H1 (cell line): ENCODE results near the gene NFIA. TPM values are rescaled to one million over a fixed set of nuclear protein-coding genes. Genes with fewer than 3 reads are reported as not detected.

Source experiments
- CTCF ChIA-PET: fragments of 300-600 bp; sonication (Branson Sonifier 250); formaldehyde crosslinking; loops from one replicate; lab custom pipeline; 2021; ENCODE audit not compliant: partially characterized antibody; lab: Charles Lee
- POLR2A ChIA-PET: fragments of 300-600 bp; sonication (Branson Sonifier 250); formaldehyde crosslinking; loops from one replicate; lab custom pipeline; 2021; ENCODE audit warnings: inconsistent platforms; ENCODE audit not compliant: partially characterized antibody; lab: Charles Lee
- DNase-seq, 2 experiments: peaks; one replicate each; pipeline versions ENCODE4 v3.0.0 to v3.0.0-alpha.2; 2010 to 2022; ENCODE audit warnings: low spot score in 2 of 2, low read depth in 1 of 2, mixed read lengths in 1 of 2
- FAIRE-seq: peaks from 2 replicates; lab custom pipeline; 2011; peaks lifted over from hg19 to GRCh38; lab: Jason Lieb, UNC
- H2AFZ ChIP-seq: 2 replicates; pipeline ENCODE4 v1.8.1; 2012; ENCODE audit warnings: low read length, inconsistent platforms
- H2AK5ac ChIP-seq: 2 replicates; pipeline ENCODE4 v1.6.1; 2013; ENCODE audit warnings: low read depth, low read length
- H2BK120ac ChIP-seq: replicated peaks from 2 replicates; pipeline ENCODE3; 2013; ENCODE audit warnings: low read depth, low read length, inconsistent platforms
- H2BK12ac ChIP-seq: 2 replicates; pipeline ENCODE4 v1.6.1; 2013; ENCODE audit warnings: low read depth, low read length
- H2BK15ac ChIP-seq: 2 replicates; pipeline ENCODE4 v1.6.1; 2013; ENCODE audit warnings: low read length
- H2BK20ac ChIP-seq: 2 replicates; pipeline ENCODE4 v1.6.1; 2013; ENCODE audit warnings: low read length
- H2BK5ac ChIP-seq: 2 replicates; pipeline ENCODE4 v1.6.1; 2013; ENCODE audit warnings: low read depth, low read length
- H3K14ac ChIP-seq: 2 replicates; pipeline ENCODE4 v1.6.1; 2013; ENCODE audit warnings: inconsistent platforms; ENCODE audit not compliant: insufficient read length
- H3K18ac ChIP-seq: 2 replicates; pipeline ENCODE4 v1.6.1; 2013; ENCODE audit warnings: low read length; ENCODE audit errors: extremely low read depth
- H3K23ac ChIP-seq: 2 replicates; pipeline ENCODE4 v1.6.1; 2013; ENCODE audit warnings: inconsistent platforms; ENCODE audit not compliant: insufficient read length
- H3K23me2 ChIP-seq: 2 replicates; pipeline ENCODE4 v1.6.1; 2013; ENCODE audit warnings: low read depth, low read length
- H3K27ac ChIP-seq: 2 replicates; pipeline ENCODE4 v1.6.1; 2011; ENCODE audit warnings: low read depth, low read length, inconsistent platforms
- H3K27me3 ChIP-seq, 4 experiments: replicated peaks in 1 of 4; 1 replicate in 1 of 4; 2 replicates in 3 of 4; pipeline versions ENCODE4 v1.6.1 to v1.8.1; 2011 to 2013; ENCODE audit warnings: low read length in 3 of 4, mild to moderate bottlenecking in 3 of 4, inconsistent platforms in 2 of 4, mixed read lengths in 2 of 4, moderate library complexity in 1 of 4; ENCODE audit not compliant: control insufficient read depth in 3 of 4, insufficient read depth in 3 of 4; ENCODE audit errors: extremely low read depth in 1 of 4
- H3K36me3 ChIP-seq, 4 experiments: 2 replicates each; pipeline versions ENCODE4 v1.6.1 to v1.8.1; 2011 to 2013; ENCODE audit warnings: mild to moderate bottlenecking in 4 of 4, low read length in 3 of 4, moderate library complexity in 2 of 4, control low read depth in 1 of 4, inconsistent platforms in 1 of 4; ENCODE audit not compliant: insufficient read depth in 4 of 4, control insufficient read depth in 2 of 4
- H3K4ac ChIP-seq: replicated peaks from 2 replicates; pipeline ENCODE3; 2013; ENCODE audit warnings: low read length, low read depth, mixed read lengths, inconsistent platforms; ENCODE audit not compliant: insufficient read length
- H3K4me1 ChIP-seq, 4 experiments: replicated peaks in 1 of 4; 1 replicate in 1 of 4; 2 replicates in 3 of 4; pipeline versions ENCODE4 v1.6.1 to v1.8.1; 2011 to 2013; ENCODE audit warnings: low read length in 3 of 4, inconsistent platforms in 2 of 4, mixed read lengths in 1 of 4; ENCODE audit not compliant: insufficient read depth in 4 of 4, control insufficient read depth in 3 of 4
- H3K4me2 ChIP-seq, 2 experiments: 2 replicates each; pipeline versions ENCODE4 v1.6.1 to v1.8.1; 2011 to 2013; ENCODE audit warnings: low read depth in 2 of 2, low read length in 2 of 2, control low read depth in 1 of 2, inconsistent platforms in 1 of 2, mild to moderate bottlenecking in 1 of 2; ENCODE audit not compliant: insufficient read depth in 1 of 2
- H3K4me3 ChIP-seq, 4 experiments: fragments of 200-600, 300-600 bp in 1 of 4; sonication (generic), shearing (Covaris generic), sonication (Bioruptor Twin) in 1 of 4; 2 replicates each; pipeline versions ENCODE4 v1.5.1 to v1.8.1; 2011 to 2016; ENCODE audit warnings: low read length in 4 of 4, low read depth in 3 of 4, control low read depth in 2 of 4, inconsistent platforms in 2 of 4, mild to moderate bottlenecking in 2 of 4, mixed read lengths in 1 of 4, moderate library complexity in 1 of 4; ENCODE audit not compliant: insufficient read depth in 2 of 4; ENCODE audit errors: extremely low read depth in 1 of 4
- H3K56ac ChIP-seq: replicated peaks from 2 replicates; pipeline ENCODE3; 2013; ENCODE audit warnings: low read depth, mild to moderate bottlenecking, mixed read lengths, low read length, inconsistent platforms; ENCODE audit not compliant: insufficient read length
- H3K79me1 ChIP-seq: 2 replicates; pipeline ENCODE4 v1.6.1; 2013; ENCODE audit warnings: low read depth, low read length, control low read depth
- H3K79me2 ChIP-seq, 2 experiments: 2 replicates each; pipeline versions ENCODE4 v1.6.1 to v1.8.1; 2012 to 2013; ENCODE audit warnings: low read length in 2 of 2, mild to moderate bottlenecking in 2 of 2, inconsistent platforms in 1 of 2; ENCODE audit not compliant: insufficient read depth in 2 of 2, control insufficient read depth in 1 of 2
- H3K9ac ChIP-seq, 4 experiments: replicated peaks in 1 of 4; 1 replicate in 1 of 4; 2 replicates in 3 of 4; pipeline versions ENCODE4 v1.6.1 to v1.8.1; 2011 to 2013; ENCODE audit warnings: low read depth in 3 of 4, low read length in 3 of 4, control low read depth in 2 of 4, mild to moderate bottlenecking in 2 of 4, moderate library complexity in 2 of 4, inconsistent platforms in 1 of 4; ENCODE audit errors: extremely low read depth in 1 of 4
- H3K9me3 ChIP-seq, 2 experiments: 2 replicates each; pipeline versions ENCODE4 v1.6.1 to v1.8.1; 2012 to 2013; ENCODE audit warnings: mild to moderate bottlenecking in 2 of 2, moderate library complexity in 2 of 2, control low read depth in 1 of 2, inconsistent platforms in 1 of 2, low read depth in 1 of 2, low read length in 1 of 2, mixed read lengths in 1 of 2; ENCODE audit not compliant: insufficient read depth in 2 of 2
- H4K20me1 ChIP-seq, 2 experiments: replicated peaks in 1 of 2; 2 replicates each; pipeline versions ENCODE3 to v1.8.1; 2011 to 2013; ENCODE audit warnings: inconsistent platforms in 2 of 2, low read length in 2 of 2, mild to moderate bottlenecking in 1 of 2; ENCODE audit not compliant: insufficient read depth in 2 of 2, control insufficient read depth in 1 of 2
- H4K5ac ChIP-seq: 2 replicates; pipeline ENCODE4 v1.6.1; 2013; ENCODE audit warnings: low read length, low read depth, mixed read lengths, inconsistent platforms; ENCODE audit not compliant: insufficient read length
- H4K8ac ChIP-seq: 2 replicates; pipeline ENCODE4 v1.8.0; 2013; ENCODE audit warnings: mild to moderate bottlenecking, moderate library complexity, low read length, inconsistent platforms; ENCODE audit not compliant: insufficient read depth; ENCODE audit errors: extremely low read depth
- H4K91ac ChIP-seq: replicated peaks from 2 replicates; pipeline ENCODE3; 2013; ENCODE audit warnings: low read length, mixed read lengths, inconsistent platforms; ENCODE audit not compliant: insufficient read length
- CBX8 ChIP-seq: fragments of 300-800, 300-1000 bp; sonication (generic); IDR thresholded peaks from 2 replicates; pipeline ENCODE4 v1.7.1; 2016; ENCODE audit warnings: low read depth, low read length, borderline replicate concordance
- CHD2 ChIP-seq: IDR thresholded peaks from 2 replicates; pipeline ENCODE4 v1.6.1; 2012; ENCODE audit warnings: low read length, improper control_type of control experiment
- CTBP2 ChIP-seq: IDR thresholded peaks from 2 replicates; pipeline ENCODE4 v1.7.0; 2011; ENCODE audit warnings: borderline replicate concordance, mild to moderate bottlenecking, moderate library complexity, mixed read lengths, low read length; ENCODE audit not compliant: insufficient read depth, insufficient read length
- JUND ChIP-seq: IDR thresholded peaks from 2 replicates; pipeline ENCODE4 v1.6.1; 2011; ENCODE audit warnings: mild to moderate bottlenecking, improper control_type of control experiment, low read length
- MAFK ChIP-seq: IDR thresholded peaks from 2 replicates; pipeline ENCODE4 v1.6.1; 2012; ENCODE audit warnings: low read depth, mild to moderate bottlenecking, improper control_type of control experiment, low read length
- NRF1 ChIP-seq: IDR thresholded peaks from 2 replicates; pipeline ENCODE4 v1.6.1; 2011; ENCODE audit warnings: mild to moderate bottlenecking, low read depth, low read length, improper control_type of control experiment
- POU5F1 ChIP-seq: IDR thresholded peaks from 2 replicates; pipeline ENCODE4 v1.6.1; 2011; ENCODE audit warnings: low read depth, mild to moderate bottlenecking, low read length, moderate library complexity
- SP4 ChIP-seq: IDR thresholded peaks from 2 replicates; pipeline ENCODE4 v1.6.1; 2012; ENCODE audit warnings: low read length, inconsistent platforms
- WGBS, 2 experiments: shearing (Covaris generic) in 1 of 2; methylation state at CpG; one replicate each; pipeline versions ENCODE4 v1.1.6 to v1.1.7; 2013 to 2015; ENCODE audit warnings: low lambda C conversion rate in 2 of 2, mixed read lengths in 2 of 2, inconsistent platforms in 1 of 2, low coverage in 1 of 2, missing lambda C conversion rate in 1 of 2; ENCODE audit not compliant: insufficient replicate concordance in 2 of 2, insufficient coverage in 1 of 2, insufficient read length in 1 of 2; ENCODE audit errors: extremely low coverage in 1 of 2, missing lambda C conversion rate in 1 of 2; 5-methylcytosine and 5-hydroxymethylcytosine counted together
- polyA plus RNA-seq, 7 experiments: library from polyadenylated mRNA; depleted of rRNA in 3 of 7; stranded (reverse) in 5 of 7; unstranded in 2 of 7; fragments of >200 nt in 5 of 7; fragments of 200-250 nt in 2 of 7; gene quantifications; 1 replicate in 5 of 7; 2 replicates in 1 of 7; 4 replicates in 1 of 7; pipeline versions ENCODE4 v1.2.1 to v1.2.3, GENCODE V29; 2011 to 2013; ENCODE audit warnings: missing spikeins in 2 of 7, mixed read lengths in 2 of 7
- total RNA-seq: library from RNA; stranded (reverse); fragmentation: NEBNext Ultra II Directional; extraction: Animal tissue kit (Norgen Biotek cat#: 25700); gene quantifications from 2 replicates; pipeline ENCODE4 v1.2.1, GENCODE V29; 2021

NFIA gene
- total and polyA plus RNA-seq, 2 of the 8 experiments (the other 6 are each of a cell fraction or from before 2014, with no cell fraction given) = 1.8 to 2.3 TPM

- Histone ChIP-seq H3K18ac (no peak overlapping the region), H3K14ac (no peak overlapping the region), H3K27me3 (peaks cover 0 to 3% (median 2%) of the 10 kb centered on the region in 4 experiments; a peak in 3 of 7 replicates), H4K91ac (no peak overlapping the region), H3K36me3 (no peaks in the 10 kb centered on the region), H3K27ac (no peak overlapping the region), H3K9ac (no peak overlapping the region), H3K23me2 (peaks cover 1% of the 10 kb centered on the region; the same call in 1 of the 2 replicates), H3K4me2 (no peak overlapping the region), H2AFZ (no peak overlapping the region), H2BK20ac (no peak overlapping the region), H3K4ac (no peak overlapping the region), H3K79me1 (no peaks in the 10 kb centered on the region), H3K56ac (no peak overlapping the region), H3K9me3 (no peaks in the 10 kb centered on the region), H2BK15ac (no peak overlapping the region), H2BK5ac (no peak overlapping the region), H3K23ac (no peak overlapping the region), H2BK12ac (no peak overlapping the region), H2BK120ac (no peak overlapping the region), H4K8ac (no peak overlapping the region), H3K79me2 (no peaks in the 10 kb centered on the region), H3K4me1 (no peaks in the 10 kb centered on the region), H3K4me3 (no peak overlapping the region), H2AK5ac (no peak overlapping the region), H4K20me1 (no peaks in the 10 kb centered on the region), H4K5ac (no peak overlapping the region)
- FAIRE-seq (no peak), DNase-seq (no peak)
- 92% methylated on average over 4 of the region's 4 CpGs; no CpG with 5 or more reads in 1 of the 2 experiments for WGBS, 2 experiments
- CTCF ChIA-PET = interaction anchor here (1.0 to 1.4 kb wide), 2 partner anchors 18 to 88 kb away, joined by 4 to 7 read pairs; no protein-coding TSS in a partner anchor
- POLR2A ChIA-PET = no interaction called here
- TF ChIP-seq MAFK = no peak
- no peak for TF ChIP-seq POU5F1
- TF ChIP-seq JUND = no peak
- no peak for TF ChIP-seq NRF1
- TF ChIP-seq CBX8 = no peak
- TF ChIP-seq CTBP2 = no peak
- TF ChIP-seq CHD2 = no peak
- TF ChIP-seq SP4 = no peak
Measured at GRCh38 chr1:61067446-61068019, 14.8 kb upstream of the NFIA start.
